Ovary (tissue), 9 donors: ENCODE results near the gene LYPD1. TPM values are rescaled to one million over a fixed set of nuclear protein-coding genes. Genes with fewer than 3 reads are reported as not detected.

ENCODE experiments used
- DNase-seq, 5 donors: peaks; one replicate each; pipeline ENCODE4 v3.0.0-alpha.2; 2019 to 2020
- H3K27ac ChIP-seq, 2 donors: fragments of 200-600 bp; one replicate each; pipeline versions ENCODE4 v1.5.1 to v1.8.0; 2019 to 2022
- H3K27me3 ChIP-seq: fragments of 200-600 bp; one replicate; pipeline ENCODE4 v1.8.0; 2022
- H3K36me3 ChIP-seq: fragments of 200-600 bp; sonication (generic); one replicate; pipeline ENCODE4 v1.5.1; 2019
- H3K4me1 ChIP-seq: one replicate; pipeline ENCODE4 v1.8.1; 2013; ENCODE audit warnings: mild to moderate bottlenecking, moderate library complexity; ENCODE audit not compliant: insufficient read depth
- H3K4me3 ChIP-seq: fragments of 200-600 bp; sonication (generic); one replicate; pipeline ENCODE4 v1.5.1; 2017
- H3K9me3 ChIP-seq, 2 donors: fragments of 200-600 bp in 1 of 2; sonication (generic) in 1 of 2; one replicate each; pipeline versions ENCODE4 v1.5.1 to v1.8.1; 2013 to 2019; ENCODE audit warnings: mild to moderate bottlenecking in 1 of 2, moderate library complexity in 1 of 2
- CTCF ChIP-seq, 3 donors: fragments of 450-650 bp in 2 of 3; fragments of 200-600 bp in 1 of 3; IDR thresholded peaks; one replicate each; pipeline versions ENCODE4 v1.5.1 to v1.8.0; 2016 to 2022; ENCODE audit warnings: antibody characterized with exemption in 3 of 3, mild to moderate bottlenecking in 1 of 3
- EP300 ChIP-seq: sonication (generic); formaldehyde crosslinking; IDR thresholded peaks from one replicate; pipeline ENCODE4 v1.6.1; 2017; ENCODE audit warnings: antibody characterized with exemption
- POLR2A ChIP-seq: fragments of 450-650 bp; IDR thresholded peaks from one replicate; pipeline ENCODE4 v1.6.1; 2017; ENCODE audit warnings: antibody characterized with exemption, mild to moderate bottlenecking, moderate library complexity
- WGBS, 3 donors: extraction: QIAGEN DNeasy Blood & Tissue Kit in 1 of 3; methylation state at CpG; one replicate each; pipeline versions ENCODE4 v1.1.5 to v1.1.7; 2013 to 2017; 5-methylcytosine and 5-hydroxymethylcytosine counted together
- intact Hi-C, 4 donors: fragments of 100-400 bp; cut with DNase I; formaldehyde crosslinking; loops; one replicate each; pipeline versions ENCODE4 v1.11.0 to v1.15.1; 2022 to 2023
- polyA plus RNA-seq, 2 donors: library from polyadenylated mRNA; stranded (reverse); fragments of 200-250 nt in 1 of 2; fragments of 350-450 nt in 1 of 2; fragmentation: Illumina TruSeq in 1 of 2; extraction: RNeasy Lipid Tissue Mini Kit (QIAGEN cat#74804) in 1 of 2; gene quantifications; one replicate each; pipeline ENCODE4 v1.2.3, GENCODE V29; 2013 to 2014
- total RNA-seq, 7 donors: library from RNA; depleted of rRNA in 2 of 7; stranded (reverse); fragments of >200 nt in 2 of 7; fragmentation: NEBNext Ultra II Directional in 3 of 7; extraction: Animal tissue kit (Norgen Biotek cat#: 25700) in 3 of 7; gene quantifications; one replicate each; pipeline versions ENCODE4 v1.1.0 to v1.2.4, GENCODE V29; 2016 to 2023
- donor health status: DM: no; HTN: no; CAD: no; lungs with moderate emphysema.
- donor health status: DM: no; HTN: no; CAD: no.
- donor health status: Bipolar disorder and iron deficiency.
- donor health status: DM: yes; HTN: yes; CAD: no.
- donor health status: DM: no; HTN: no; CAD: no.
- donor health status: DM: yes; HTN: yes; CAD: no.

LYPD1 gene
- total and polyA plus RNA-seq, 9 donors, result 0.83 to 77.3 (median 6.9) TPM; not detected in 2

- Histone ChIP-seq H3K4me3 (no peak overlapping the region), H3K9me3 (no peaks in the 10 kb centered on the region), H3K36me3 (no peaks in the 10 kb centered on the region), H3K27ac (no peak overlapping the region), H3K4me1 (peaks cover 7% of the 10 kb centered on the region), H3K27me3 (no peaks in the 10 kb centered on the region)
- intact Hi-C loops, result no loop called here
- DNase-seq, result no peak
- no peak for TF ChIP-seq CTCF (IDR thresholded peaks at IDR 0.05)
- TF ChIP-seq POLR2A, result no peak
- TF ChIP-seq EP300, result no peak
- WGBS, 3 donors, result 14 to 23% (median 16%) methylated on average over 23 of the region's 23 CpGs
Measured at GRCh38 chr2:132671151-132671835, 1.3 kb upstream of the LYPD1 start.

GRCh38 chr2:132670496-132671150 is 618 bp upstream of the LYPD1 start:
- no peak for TF ChIP-seq POLR2A
- TF ChIP-seq EP300, result no peak
- no peak for TF ChIP-seq CTCF (IDR thresholded peaks at IDR 0.05)
- Histone ChIP-seq H3K9me3 (no peaks in the 10 kb centered on the region), H3K27ac (no peak overlapping the region), H3K4me1 (peaks cover 7% of the 10 kb centered on the region), H3K36me3 (no peaks in the 10 kb centered on the region), H3K4me3 (peak overlapping the region; percentile 26), H3K27me3 (no peaks in the 10 kb centered on the region)
- 0 to 1% (median 1%) methylated on average over 38 to 44 of the region's 44 CpGs for WGBS, 3 donors
- DNase-seq, result peak in 3 of 5 donors; percentile 13 to 37 (median 22)
- intact Hi-C loops, result no loop called here

- peak overlapping the region; percentile 26 for H3K4me3 ChIP-seq
- 1 to 2% (median 1%) methylated on average over 73 to 80 of the region's 80 CpGs for WGBS, 3 donors
- no peaks in the 10 kb centered on the region for H3K9me3 ChIP-seq
- peaks cover 7% of the 10 kb centered on the region for H3K4me1 ChIP-seq
- H3K27ac ChIP-seq, result no peak overlapping the region
- TF ChIP-seq POLR2A, result no peak
- no peak for TF ChIP-seq CTCF (IDR thresholded peaks at IDR 0.05)
- TF ChIP-seq EP300, result no peak
- intact Hi-C loops, result no loop called here
- no peaks in the 10 kb centered on the region for H3K36me3 ChIP-seq
- DNase-seq, result peak in 1 of 5 donors; percentile 11
- H3K27me3 ChIP-seq, result no peaks in the 10 kb centered on the region
Measured at GRCh38 chr2:132668987-132669907, 758 bp downstream of the LYPD1 start.

GRCh38 chr2:132668189-132668823 is 1.7 kb downstream of the LYPD1 start:
- intact Hi-C loops, result no loop called here
- peak in 1 of 5 donors; percentile 13 for DNase-seq
- TF ChIP-seq CTCF (IDR thresholded peaks at IDR 0.05) (no peak), POLR2A (no peak), EP300 (no peak)
- H3K9me3 ChIP-seq, result no peaks in the 10 kb centered on the region
- no peaks in the 10 kb centered on the region for H3K36me3 ChIP-seq
- no peak overlapping the region for H3K27ac ChIP-seq
- no peaks in the 10 kb centered on the region for H3K27me3 ChIP-seq
- peaks cover 7% of the 10 kb centered on the region for H3K4me1 ChIP-seq
- 6 to 9% (median 8%) methylated on average over 25 of the region's 25 CpGs for WGBS, 3 donors
- H3K4me3 ChIP-seq, result no peak overlapping the region
